Thyroid gland (tissue), 4 donors: Measurements from ENCODE around the gene APBB1IP.

Experiments
- POLR2A ChIP-seq, 2 donors: fragments of 450-650 bp; IDR thresholded peaks; one replicate each; pipeline ENCODE4 v1.6.1; 2017; ENCODE audit warnings: antibody characterized with exemption in 2 of 2, mild to moderate bottlenecking in 2 of 2, moderate library complexity in 1 of 2
- TF ChIP-seq, protein P1 (sequence below), 6 experiments: fragments of 200-600 bp in 3 of 6; fragments of 450-650 bp in 3 of 6; sonication (generic) in 3 of 6; IDR thresholded peaks; one replicate each; pipeline ENCODE4 v1.5.1; 2016 to 2019; ENCODE audit warnings: antibody characterized with exemption in 6 of 6, mild to moderate bottlenecking in 2 of 6, inconsistent platforms in 1 of 6, moderate library complexity in 1 of 6

DNA sequence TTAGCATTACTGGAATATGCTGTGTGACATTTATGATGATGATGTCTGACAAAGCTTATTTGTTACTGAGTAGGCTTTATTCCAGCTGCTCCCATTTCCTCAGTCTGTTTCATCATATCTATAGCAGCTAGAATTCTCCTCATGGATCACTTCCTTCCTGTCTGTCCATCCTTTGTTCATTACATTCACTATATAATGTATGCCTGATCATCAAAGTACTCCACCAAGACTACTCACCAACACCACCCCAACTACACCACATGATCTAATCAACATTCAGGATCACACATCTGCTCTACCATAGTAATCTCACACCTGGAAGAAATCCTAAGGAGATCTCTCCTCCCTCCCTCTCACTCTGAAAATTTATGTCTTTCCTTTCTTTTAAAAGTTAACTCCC lies 61.3 kb downstream of the APBB1IP start:
- no peak for TF ChIP-seq POLR2A (IDR thresholded peaks at IDR 0.05)
- TF ChIP-seq, protein P1, sequence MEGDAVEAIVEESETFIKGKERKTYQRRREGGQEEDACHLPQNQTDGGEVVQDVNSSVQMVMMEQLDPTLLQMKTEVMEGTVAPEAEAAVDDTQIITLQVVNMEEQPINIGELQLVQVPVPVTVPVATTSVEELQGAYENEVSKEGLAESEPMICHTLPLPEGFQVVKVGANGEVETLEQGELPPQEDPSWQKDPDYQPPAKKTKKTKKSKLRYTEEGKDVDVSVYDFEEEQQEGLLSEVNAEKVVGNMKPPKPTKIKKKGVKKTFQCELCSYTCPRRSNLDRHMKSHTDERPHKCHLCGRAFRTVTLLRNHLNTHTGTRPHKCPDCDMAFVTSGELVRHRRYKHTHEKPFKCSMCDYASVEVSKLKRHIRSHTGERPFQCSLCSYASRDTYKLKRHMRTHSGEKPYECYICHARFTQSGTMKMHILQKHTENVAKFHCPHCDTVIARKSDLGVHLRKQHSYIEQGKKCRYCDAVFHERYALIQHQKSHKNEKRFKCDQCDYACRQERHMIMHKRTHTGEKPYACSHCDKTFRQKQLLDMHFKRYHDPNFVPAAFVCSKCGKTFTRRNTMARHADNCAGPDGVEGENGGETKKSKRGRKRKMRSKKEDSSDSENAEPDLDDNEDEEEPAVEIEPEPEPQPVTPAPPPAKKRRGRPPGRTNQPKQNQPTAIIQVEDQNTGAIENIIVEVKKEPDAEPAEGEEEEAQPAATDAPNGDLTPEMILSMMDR (IDR thresholded peaks at IDR 0.05) = no peak
